ENCODE results near the gene UST. TPM values are rescaled to one million over a fixed set of nuclear protein-coding genes. Genes with fewer than 3 reads are reported as not detected.

The UST gene
- total RNA-seq, 1 experiment from 2014 or later: 6.1 TPM

DNA sequence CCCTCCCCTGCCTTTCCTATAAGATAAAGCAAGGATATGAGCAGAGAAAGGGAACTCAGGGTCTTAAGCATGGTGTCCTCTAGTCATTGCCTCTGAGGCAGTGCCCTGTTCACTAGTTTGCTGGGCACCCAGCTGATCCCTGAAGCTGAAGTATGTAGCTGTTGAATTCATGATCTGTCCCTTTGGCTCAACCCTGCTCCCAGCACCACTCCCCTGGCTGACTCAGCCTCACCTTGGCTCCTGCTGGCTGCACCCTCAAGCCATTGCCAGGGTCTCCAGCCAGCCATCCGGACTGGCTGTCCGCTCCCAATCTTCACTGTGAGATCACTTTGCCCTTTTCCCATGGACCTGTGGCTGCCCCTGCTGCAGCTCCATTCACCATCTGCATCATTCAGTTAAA, 25.9 kb upstream of the UST start (continued):
- TF ChIP-seq YY1 (IDR thresholded peaks at IDR 0.05; ENCODE audit: extremely low read depth, insufficient replicate concordance, low read depth, low read length) (no peak), FOSL1 (IDR thresholded peaks at IDR 0.05; ENCODE audit: low read depth) (no peak), CEBPB (IDR thresholded peaks at IDR 0.05; ENCODE audit: low read depth) (no peak), SIN3A (IDR thresholded peaks at IDR 0.05; ENCODE audit: low read depth) (no peak)
- TF ChIP-seq, protein P1, sequence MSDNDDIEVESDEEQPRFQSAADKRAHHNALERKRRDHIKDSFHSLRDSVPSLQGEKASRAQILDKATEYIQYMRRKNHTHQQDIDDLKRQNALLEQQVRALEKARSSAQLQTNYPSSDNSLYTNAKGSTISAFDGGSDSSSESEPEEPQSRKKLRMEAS (IDR thresholded peaks at IDR 0.05): no peak
- TF ChIP-seq, protein P2, sequence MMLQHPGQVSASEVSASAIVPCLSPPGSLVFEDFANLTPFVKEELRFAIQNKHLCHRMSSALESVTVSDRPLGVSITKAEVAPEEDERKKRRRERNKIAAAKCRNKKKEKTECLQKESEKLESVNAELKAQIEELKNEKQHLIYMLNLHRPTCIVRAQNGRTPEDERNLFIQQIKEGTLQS (IDR thresholded peaks at IDR 0.05): no peak

DNA sequence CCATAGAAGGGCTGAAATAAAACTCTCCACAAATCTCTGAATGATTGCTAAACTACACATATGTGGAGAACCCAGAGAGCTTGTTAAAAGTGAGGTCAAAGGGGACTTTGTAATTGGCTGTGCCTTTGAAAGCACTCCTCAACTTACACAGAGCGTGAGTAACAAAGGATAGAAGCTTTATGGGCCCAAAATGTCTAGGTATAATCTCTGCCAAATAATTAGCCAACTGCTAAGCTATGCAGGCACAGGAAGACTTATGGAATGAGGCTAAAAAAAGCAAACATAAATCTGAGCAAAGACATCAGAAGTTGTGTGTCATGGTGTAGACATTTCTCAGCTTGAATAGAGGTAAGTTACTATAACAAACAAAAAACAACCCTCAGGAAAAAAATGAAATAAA, 23.3 kb upstream of the UST start:
- H3K27me3 ChIP-seq (ENCODE audit: insufficient read depth, low read length): no peaks in the 10 kb centered on the region
- H3K9me2 ChIP-seq (ENCODE audit: insufficient read depth): no peaks in the 10 kb centered on the region
- DNase-seq (ENCODE audit: low read depth, low spot score) (no peak), ATAC-seq (no peak)
- H2AFZ ChIP-seq (ENCODE audit: low read depth, low read length, poor library complexity, severe bottlenecking): no peak overlapping the region
- H3K9ac ChIP-seq (ENCODE audit: low read length): no peak overlapping the region
- H3K4me1 ChIP-seq (ENCODE audit: control insufficient read depth in 1 of 2, insufficient read depth in 2 of 2, low read length in 2 of 2): no peaks in the 10 kb centered on the region
- no TSS peak for BruUV-seq (replicated peaks)
- no peaks in the 10 kb centered on the region for H3K36me3 ChIP-seq (ENCODE audit: control insufficient read depth in 1 of 2, insufficient read depth in 2 of 2, low read length in 2 of 2)
- H3K27ac ChIP-seq (ENCODE audit: low read depth, low read length): no peak overlapping the region
- RAD21 ChIA-PET (ENCODE audit: low non-redundant PET in 1 of 2, low total read pairs in 2 of 2, uncharacterized antibody in 2 of 2, unreplicated experiment in 2 of 2): no interaction called here
- H4K20me1 ChIP-seq (ENCODE audit: insufficient read depth): no peaks in the 10 kb centered on the region
- no peak overlapping the region for H3K4me2 ChIP-seq (ENCODE audit: low read length)
- H3K9me3 ChIP-seq (ENCODE audit: control insufficient read depth in 1 of 2, insufficient read depth in 1 of 2, low read depth in 1 of 2, low read length in 2 of 2): no peaks in the 10 kb centered on the region
- intact Hi-C loops (cut with micrococcal nuclease): no loop called here
- no peak for TF ChIP-seq RAD21 (IDR thresholded peaks at IDR 0.05; ENCODE audit: low read depth)
- TF ChIP-seq JUND (IDR thresholded peaks at IDR 0.05): no peak
- TF ChIP-seq CEBPB (IDR thresholded peaks at IDR 0.05; ENCODE audit: low read depth): no peak
- no peak for TF ChIP-seq ELF1 (IDR thresholded peaks at IDR 0.05; ENCODE audit: borderline replicate concordance, low read depth)
- TF ChIP-seq FOSL1 (IDR thresholded peaks at IDR 0.05; ENCODE audit: low read depth): no peak
- TF ChIP-seq CBX3 (IDR thresholded peaks at IDR 0.05; ENCODE audit: low read depth): no peak
- TF ChIP-seq, protein P3, sequence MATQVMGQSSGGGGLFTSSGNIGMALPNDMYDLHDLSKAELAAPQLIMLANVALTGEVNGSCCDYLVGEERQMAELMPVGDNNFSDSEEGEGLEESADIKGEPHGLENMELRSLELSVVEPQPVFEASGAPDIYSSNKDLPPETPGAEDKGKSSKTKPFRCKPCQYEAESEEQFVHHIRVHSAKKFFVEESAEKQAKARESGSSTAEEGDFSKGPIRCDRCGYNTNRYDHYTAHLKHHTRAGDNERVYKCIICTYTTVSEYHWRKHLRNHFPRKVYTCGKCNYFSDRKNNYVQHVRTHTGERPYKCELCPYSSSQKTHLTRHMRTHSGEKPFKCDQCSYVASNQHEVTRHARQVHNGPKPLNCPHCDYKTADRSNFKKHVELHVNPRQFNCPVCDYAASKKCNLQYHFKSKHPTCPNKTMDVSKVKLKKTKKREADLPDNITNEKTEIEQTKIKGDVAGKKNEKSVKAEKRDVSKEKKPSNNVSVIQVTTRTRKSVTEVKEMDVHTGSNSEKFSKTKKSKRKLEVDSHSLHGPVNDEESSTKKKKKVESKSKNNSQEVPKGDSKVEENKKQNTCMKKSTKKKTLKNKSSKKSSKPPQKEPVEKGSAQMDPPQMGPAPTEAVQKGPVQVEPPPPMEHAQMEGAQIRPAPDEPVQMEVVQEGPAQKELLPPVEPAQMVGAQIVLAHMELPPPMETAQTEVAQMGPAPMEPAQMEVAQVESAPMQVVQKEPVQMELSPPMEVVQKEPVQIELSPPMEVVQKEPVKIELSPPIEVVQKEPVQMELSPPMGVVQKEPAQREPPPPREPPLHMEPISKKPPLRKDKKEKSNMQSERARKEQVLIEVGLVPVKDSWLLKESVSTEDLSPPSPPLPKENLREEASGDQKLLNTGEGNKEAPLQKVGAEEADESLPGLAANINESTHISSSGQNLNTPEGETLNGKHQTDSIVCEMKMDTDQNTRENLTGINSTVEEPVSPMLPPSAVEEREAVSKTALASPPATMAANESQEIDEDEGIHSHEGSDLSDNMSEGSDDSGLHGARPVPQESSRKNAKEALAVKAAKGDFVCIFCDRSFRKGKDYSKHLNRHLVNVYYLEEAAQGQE (IDR thresholded peaks at IDR 0.05; ENCODE audit: low read depth): no peak
- no peak for TF ChIP-seq EZH2phosphoT487 (IDR thresholded peaks at IDR 0.05; ENCODE audit: borderline replicate concordance)
- TF ChIP-seq EGR1 (IDR thresholded peaks at IDR 0.05; ENCODE audit: low read depth): no peak
- TF ChIP-seq, protein P4, sequence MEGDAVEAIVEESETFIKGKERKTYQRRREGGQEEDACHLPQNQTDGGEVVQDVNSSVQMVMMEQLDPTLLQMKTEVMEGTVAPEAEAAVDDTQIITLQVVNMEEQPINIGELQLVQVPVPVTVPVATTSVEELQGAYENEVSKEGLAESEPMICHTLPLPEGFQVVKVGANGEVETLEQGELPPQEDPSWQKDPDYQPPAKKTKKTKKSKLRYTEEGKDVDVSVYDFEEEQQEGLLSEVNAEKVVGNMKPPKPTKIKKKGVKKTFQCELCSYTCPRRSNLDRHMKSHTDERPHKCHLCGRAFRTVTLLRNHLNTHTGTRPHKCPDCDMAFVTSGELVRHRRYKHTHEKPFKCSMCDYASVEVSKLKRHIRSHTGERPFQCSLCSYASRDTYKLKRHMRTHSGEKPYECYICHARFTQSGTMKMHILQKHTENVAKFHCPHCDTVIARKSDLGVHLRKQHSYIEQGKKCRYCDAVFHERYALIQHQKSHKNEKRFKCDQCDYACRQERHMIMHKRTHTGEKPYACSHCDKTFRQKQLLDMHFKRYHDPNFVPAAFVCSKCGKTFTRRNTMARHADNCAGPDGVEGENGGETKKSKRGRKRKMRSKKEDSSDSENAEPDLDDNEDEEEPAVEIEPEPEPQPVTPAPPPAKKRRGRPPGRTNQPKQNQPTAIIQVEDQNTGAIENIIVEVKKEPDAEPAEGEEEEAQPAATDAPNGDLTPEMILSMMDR (IDR thresholded peaks at IDR 0.05 in 2 of 3, conservative IDR thresholded peaks at IDR 0.05 in 1 of 3; ENCODE audit: borderline replicate concordance in 1 of 3, insufficient read depth in 1 of 3, low read depth in 2 of 3, low read length in 2 of 3): no peak
- no peak for TF ChIP-seq SP1 (IDR thresholded peaks at IDR 0.05; ENCODE audit: low read depth)
- TF ChIP-seq, protein P1 (IDR thresholded peaks at IDR 0.05): no peak
- H3K79me2 ChIP-seq (ENCODE audit: insufficient read depth, low read length): no peaks in the 10 kb centered on the region
- CTCF ChIA-PET: no interaction called here
- no peak overlapping the region for H3K4me3 ChIP-seq (replicated peaks in 1 of 2; ENCODE audit: low read depth in 1 of 2, low read length in 2 of 2)
- POLR2A ChIA-PET: no interaction called here
